Hematopoietic multipotent progenitor cell treated with erythropoietin and hydrocortisone succinate and interleukin-3 and kit ligand, for 6 days (in vitro differentiated cells): ENCODE measurements around the gene NBL1.
"Not testable (repeated sequence)": the region's sequence is repeated elsewhere in the genome, so short reads cannot be mapped to it uniquely, and the experiment has no call there.

ENCODE experiments used
- DNase-seq: peaks from one replicate; pipeline ENCODE4 v3.0.0-alpha.2; 2015

The NBL1 gene

GRCh38 chr1:19622204-19622603 is 21.9 kb upstream of the NBL1 start:
- DNase-seq: no peak

DNA sequence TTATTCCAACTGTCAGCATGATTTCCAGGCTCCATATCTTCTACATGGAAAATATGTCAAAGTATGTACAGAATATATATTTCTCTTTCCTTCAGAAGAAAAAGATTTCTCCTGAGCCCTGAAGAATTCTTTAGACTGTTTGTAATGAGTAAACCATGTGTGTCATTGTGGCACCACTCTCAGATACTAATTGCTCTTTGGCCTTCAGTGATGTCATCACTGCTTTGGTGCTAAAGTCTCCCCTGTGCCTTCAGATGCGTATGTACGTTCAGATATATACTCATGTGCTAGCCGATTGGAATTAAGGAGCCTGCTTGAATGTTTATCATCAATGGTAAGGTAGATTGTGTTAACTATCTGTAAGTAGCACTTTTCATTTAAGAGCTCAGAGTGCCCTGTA is 20.6 kb upstream of the NBL1 start:
- DNase-seq: no peak

- no peak for DNase-seq
These were observed 18.7 kb upstream of the NBL1 start for GRCh38 chr1:19625291-19625937.

DNA sequence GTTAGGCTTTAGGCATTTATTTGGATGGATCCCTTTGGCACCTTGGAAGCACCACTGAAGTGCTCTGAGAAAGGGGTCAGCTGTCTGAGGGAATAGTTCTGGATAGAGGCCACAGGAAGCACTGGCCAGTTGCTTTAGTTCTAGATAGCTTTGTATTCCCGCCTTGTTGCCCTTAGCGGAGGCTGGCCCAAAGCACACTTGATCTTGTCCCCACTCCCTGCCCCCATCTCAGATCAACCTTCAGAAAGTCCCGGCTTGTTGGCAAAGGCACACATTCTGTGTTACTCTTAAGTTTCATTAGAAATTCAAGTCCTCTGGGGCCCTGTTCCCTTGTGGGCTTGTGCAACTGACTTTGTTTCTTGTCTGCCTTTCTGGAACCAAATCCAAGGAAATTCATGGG is 15.2 kb upstream of the NBL1 start:
- no peak for DNase-seq

- DNase-seq: no peak
These were observed 14.8 kb upstream of the NBL1 start for GRCh38 chr1:19629357-19629756.

DNA sequence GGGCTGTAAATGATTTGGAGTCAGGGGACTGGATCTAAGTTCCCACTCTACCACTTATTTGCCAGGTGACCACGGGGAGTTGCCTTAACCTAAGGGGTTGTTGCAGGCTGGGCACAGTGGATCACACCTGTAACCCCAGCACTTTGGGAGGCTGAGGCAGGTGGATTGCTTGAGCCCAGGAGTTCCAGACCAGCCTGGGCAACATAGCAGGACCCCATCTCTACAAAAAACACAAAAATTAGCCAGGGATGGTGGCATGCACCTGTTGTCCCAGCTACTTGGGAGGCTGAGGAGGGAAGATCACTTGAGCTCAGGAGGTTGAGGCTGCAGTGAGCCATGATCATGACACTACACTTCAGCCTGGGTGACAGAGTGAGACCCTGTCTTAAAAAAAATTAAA is 13.9 kb upstream of the NBL1 start:
- not testable (repeated sequence) for DNase-seq

DNA sequence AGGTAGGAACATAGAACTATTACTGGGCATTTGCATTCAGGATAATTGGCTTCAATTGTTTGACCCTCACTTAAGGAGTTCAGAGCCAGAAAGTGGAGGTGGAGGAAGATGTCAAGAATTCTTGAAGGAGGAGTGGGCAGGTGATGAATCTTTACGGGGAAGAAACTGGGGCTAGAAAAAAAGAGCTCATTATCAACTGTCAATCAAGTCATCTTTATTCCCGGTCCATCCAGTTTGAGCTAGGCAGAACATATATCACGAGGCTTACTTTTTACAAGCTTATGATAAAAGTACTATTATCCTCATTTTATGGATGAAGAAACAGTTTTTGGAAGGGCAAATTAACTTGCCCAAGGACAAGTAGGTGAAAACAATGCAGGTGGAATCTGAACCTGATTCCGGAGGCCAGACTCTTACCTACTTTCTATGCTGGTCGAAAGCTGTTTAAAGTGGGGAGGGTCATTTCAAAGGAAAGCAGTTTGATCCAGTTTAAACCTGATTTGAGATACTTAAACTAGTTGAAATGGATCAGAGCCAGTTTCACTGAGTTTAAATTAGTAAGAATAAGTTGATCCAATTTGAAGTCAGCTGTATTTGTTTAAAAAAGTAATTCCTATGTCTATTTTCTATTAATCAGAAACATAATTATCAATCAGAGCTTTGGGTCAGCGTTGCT is 13.3 kb upstream of the NBL1 start:
- DNase-seq: no peak

DNA sequence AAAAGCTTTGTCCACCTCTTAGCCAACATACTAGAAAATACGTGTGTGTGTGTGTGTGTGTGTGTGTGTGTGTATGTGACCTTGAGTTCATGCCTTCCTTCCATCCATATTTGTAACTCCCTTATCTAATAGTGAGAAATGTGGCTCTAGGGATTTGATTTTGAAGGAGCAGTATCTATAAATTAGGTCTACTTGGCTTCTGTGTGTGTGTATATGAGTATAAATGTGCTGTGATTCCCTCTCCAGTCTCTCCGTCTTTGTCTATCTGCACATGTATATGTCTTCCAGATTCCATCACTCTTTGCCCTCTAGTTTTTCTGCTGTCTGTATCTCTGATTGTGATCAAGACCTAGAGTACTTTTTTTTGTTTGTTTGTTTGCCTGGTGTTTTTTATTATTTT is 11.9 kb upstream of the NBL1 start:
- DNase-seq: no peak

GRCh38 chr1:19633106-19633505 is 11.0 kb upstream of the NBL1 start:
- DNase-seq: no peak

DNA sequence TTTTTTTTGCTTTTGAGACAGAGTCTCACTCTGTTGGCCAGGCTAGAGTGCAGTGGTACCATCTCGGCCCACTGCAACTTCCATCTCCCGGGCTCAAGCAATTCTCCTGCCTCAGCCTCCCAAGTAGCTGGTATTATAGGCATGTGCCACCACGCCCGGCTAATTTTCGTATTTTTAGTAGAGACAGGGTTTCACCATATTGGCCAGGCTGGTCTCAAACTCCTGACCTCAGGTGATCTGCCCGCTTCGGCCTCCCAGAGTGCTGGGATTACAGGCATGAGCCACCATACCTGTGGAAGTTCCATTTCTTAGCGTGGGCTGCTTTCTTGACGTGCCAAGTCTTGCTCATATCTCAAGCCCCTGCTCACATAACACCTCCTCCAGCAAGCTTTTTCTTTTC is 9.0 kb upstream of the NBL1 start:
- not testable (repeated sequence) for DNase-seq

GRCh38 chr1:19635646-19636045 is 8.5 kb upstream of the NBL1 start:
- DNase-seq: no peak

DNA sequence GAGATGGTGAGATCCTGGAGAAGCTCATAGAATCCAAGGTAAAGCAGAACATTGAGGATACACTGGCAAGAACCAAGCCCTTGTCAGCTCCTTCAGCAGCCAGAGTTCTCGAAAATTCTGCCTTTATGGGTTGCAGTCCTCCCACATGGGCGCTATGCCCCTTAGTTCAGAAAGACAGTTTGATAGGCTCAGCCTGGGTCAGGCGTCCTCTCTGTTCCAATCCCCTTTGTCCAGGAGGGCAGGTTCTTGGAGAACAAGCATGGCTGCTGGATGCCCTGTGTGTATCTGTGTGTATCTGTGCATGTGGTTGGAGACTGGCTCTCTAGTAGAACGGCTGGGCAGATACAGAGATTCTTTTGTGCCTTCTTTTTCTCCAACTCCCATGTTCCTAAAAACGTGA is 8.0 kb upstream of the NBL1 start:
- DNase-seq: no peak

GRCh38 chr1:19636749-19637148 is 7.4 kb upstream of the NBL1 start:
- DNase-seq: not testable (repeated sequence)

DNA sequence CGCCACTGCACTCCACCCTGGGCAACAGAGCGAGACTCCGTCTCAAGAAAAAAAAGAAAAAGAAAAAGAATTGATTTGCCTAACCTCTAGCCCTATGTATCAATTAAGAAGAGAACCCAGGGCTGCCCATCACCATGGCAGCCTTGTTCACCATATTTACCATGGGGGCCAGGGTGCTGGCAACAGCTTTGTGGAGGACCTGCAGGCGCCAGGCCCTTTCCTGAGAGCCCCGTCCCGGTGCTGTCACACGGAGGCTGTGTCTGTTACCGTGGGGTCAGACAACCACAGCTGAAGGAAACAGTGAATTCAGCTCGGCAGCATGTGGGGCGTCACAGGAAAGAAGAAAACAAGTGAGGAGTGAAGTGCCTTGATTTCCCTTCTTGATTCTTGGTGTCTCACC is 6.5 kb upstream of the NBL1 start:
- no peak for DNase-seq

DNA sequence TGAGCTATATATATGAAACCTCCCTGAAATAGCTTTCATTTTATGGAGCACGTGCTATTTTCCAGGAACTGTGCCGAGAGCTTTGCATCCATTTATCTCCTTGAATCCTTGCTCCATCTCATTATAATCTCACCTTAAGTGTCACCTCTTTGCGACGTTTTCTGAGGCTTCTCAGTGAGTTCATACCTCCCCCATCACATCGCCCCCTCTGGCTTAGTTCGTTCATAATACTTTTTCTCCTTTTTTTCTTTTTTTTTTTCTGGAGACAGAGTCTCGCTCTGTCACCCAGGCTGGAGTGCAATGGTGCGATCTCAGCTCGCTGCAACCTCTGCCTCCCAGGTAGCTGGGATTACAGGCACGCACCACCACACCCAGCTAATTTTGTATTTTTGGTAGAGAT is 4.9 kb upstream of the NBL1 start:
- not testable (repeated sequence) for DNase-seq

DNA sequence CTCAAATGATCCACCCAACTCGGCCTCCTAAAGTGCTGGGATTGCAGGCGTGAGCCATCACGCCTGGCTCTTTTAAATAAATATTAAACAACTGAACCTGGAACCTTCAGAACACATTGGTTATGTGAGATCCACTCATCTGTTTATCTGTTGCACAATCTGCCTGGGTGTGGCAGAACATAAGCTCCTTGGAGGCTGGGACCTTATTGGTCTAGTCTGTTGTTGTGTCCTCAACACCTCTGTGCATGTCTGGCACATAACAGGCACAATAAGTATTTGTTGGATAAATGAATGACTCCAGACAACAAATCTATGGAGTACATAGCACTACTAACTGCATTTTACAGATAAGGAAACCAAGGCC is 4.1 kb upstream of the NBL1 start:
- DNase-seq: no peak

- no peak for DNase-seq
These were observed 3.5 kb upstream of the NBL1 start for GRCh38 chr1:19640363-19641316.

DNA sequence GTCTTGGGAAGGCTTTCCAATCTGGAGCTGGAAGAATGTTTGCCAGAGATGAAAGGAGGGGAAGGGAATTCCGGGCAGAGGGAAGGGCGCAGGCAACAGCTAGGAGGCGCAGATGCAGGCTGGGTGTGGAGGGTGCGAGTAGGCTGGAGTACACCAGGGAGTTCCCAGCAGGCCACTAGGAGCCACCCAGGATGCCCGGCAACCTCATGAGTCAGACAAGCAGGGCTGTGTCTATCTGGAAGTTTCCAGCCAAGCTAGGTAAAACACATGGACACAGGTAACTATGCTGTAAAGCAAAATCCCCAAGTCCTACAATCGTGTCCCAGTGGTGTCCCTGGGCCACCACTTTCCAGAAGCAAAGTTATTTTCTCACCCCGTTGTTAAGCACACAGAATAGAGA is 990 bp upstream of the NBL1 start:
- DNase-seq: no peak

- DNase-seq: no peak
These were observed 227 bp downstream of the NBL1 start for GRCh38 chr1:19644395-19644680.

DNA sequence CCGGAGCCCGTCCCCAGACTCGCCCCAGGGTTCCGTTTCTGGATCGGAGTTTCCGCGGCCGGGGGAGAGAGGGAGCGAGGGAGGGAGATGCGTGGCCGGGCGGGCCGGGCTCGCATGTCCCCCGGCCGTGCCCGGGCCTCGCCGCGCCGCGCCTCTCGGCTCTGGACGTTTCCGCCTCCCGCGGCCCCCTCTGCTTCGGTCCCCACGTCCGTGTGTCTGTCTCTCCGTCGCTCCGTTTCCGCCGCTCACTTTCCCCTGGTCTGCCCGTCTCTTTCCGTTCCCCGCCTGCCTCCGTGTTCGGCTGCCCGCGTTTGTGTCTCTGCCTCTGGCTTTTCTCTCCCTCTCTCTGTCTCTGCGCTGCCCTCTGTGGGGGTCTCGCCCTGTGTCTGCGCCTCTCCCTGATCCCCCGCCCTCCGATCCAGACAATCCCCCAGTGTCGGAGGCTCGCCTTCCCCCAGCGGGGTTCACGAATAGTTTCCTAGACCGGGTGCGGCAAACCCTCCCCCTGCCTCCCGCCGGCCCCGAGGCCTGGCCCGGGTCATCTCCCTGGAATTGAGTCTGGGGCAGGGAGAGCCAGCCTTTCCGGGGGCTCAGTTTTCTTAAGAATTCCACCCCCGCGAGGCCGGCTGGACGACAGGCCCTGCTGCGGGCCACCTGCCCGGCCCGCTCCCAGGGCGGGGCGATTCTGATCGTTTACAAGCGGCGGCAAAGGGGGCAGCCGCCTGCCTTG is 735 bp downstream of the NBL1 start:
- DNase-seq: peak; percentile 58

DNA sequence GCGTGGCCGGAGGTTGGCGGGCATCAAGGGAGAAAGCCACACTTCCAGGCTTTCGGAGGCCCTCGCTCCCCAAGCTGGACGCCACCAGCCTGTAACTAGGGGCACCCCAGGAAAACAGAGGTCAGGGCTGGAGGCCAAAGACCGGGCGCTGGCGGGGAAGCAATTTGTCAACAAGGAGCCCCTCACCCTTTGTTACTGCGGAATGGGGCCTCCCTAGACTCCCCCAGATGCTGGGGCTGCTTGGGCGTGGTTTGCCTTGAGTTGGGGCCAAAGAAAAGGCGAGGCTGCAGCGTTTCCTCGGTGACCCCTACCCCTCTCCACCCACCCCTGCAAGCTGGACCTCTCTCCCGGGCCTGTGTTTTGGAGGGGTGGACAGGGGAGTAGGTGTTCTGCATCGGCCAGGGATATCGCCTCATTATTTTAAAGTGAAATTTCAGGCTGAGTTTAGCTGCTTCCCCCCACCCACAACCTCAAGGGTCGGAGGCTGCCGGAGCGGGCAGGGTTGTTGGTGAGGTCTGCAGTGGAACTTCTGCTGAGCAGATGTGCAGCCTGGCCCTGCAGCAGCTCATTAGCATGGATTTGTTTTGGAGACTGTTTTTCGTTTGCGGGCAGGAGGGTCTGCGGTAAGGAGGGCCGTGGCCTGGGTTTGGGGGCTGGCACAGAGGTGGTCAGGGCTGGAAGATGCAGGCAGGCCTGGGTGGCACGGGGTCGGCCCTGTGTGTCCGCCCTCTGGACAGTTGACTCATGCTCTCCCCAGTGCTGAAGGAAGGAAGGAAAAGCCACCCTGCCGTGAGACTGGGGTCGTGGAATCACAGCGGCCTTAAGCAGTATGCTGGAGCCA is 1.5 kb downstream of the NBL1 start:
- DNase-seq: no peak
